K562 (cell line): ENCODE data around the gene FRMD4A. TPM values are rescaled to one million over a fixed set of nuclear protein-coding genes. Genes with fewer than 3 reads are reported as not detected.
A peak's percentile ranks its signal among the peaks of the same experiment; 100 is the strongest.

Experiments
- ATAC-seq: fragments of 200-7000 bp; cut with Tn5 transposase; 3 replicates; pipeline ENCODE4 v1.9.1; 2020; ENCODE audit warnings: moderate library complexity
- BruUV-seq: library from RNA; stranded (reverse); fragments of 400-500 nt; replicated peaks from 2 replicates; lab custom pipeline; 2021; lab: Mats Ljungman, UMichigan
- CTCF ChIA-PET: fragments of 300-600 bp; formaldehyde crosslinking; extraction: SDS; loops from one replicate; lab custom pipeline; 2021; ENCODE audit warnings: low intra/inter-chr PET ratio; lab: Yijun Ruan, JAX
- POLR2A ChIA-PET: fragments of 300-600, 350-650 bp; sonication (Branson Sonifier 250); formaldehyde crosslinking; extraction: SDS; loops from one replicate; lab custom pipeline; 2021; ENCODE audit warnings: antibody characterized with exemption, inconsistent platforms; lab: Yijun Ruan, JAX
- DNase-seq, 4 experiments: peaks; one replicate each; pipeline versions ENCODE4 v3.0.0 to v3.0.0-alpha.2; 2011 to 2018; ENCODE audit warnings: low spot score in 3 of 4, mixed read lengths in 3 of 4; ENCODE audit errors: extremely low read depth in 1 of 4
- FAIRE-seq: peaks from 2 replicates; lab custom pipeline; 2011; peaks lifted over from hg19 to GRCh38; lab: Jason Lieb, UNC
- H2AFZ ChIP-seq: 2 replicates; pipeline ENCODE4 v1.6.0; 2011; ENCODE audit warnings: low read depth, low read length, control low read depth, inconsistent platforms
- H3K27ac ChIP-seq: fragments of 200-600 bp; 3 replicates; pipeline ENCODE4 v1.8.0; 2011; ENCODE audit warnings: low read depth, mild to moderate bottlenecking, control low read depth, inconsistent platforms, low read length, moderate library complexity, mixed read lengths; ENCODE audit errors: extremely low read depth
- H3K27me3 ChIP-seq, 2 experiments: fragments of 300-600 bp in 1 of 2; 2 replicates in 1 of 2; 3 replicates in 1 of 2; pipeline versions ENCODE4 v1.6.0 to v1.8.0; 2011; ENCODE audit warnings: inconsistent platforms in 2 of 2, low read length in 2 of 2, mild to moderate bottlenecking in 1 of 2, mixed read lengths in 1 of 2, moderate library complexity in 1 of 2; ENCODE audit not compliant: control insufficient read depth in 2 of 2, insufficient read depth in 2 of 2
- H3K36me3 ChIP-seq: fragments of 300-600 bp; 3 replicates; pipeline ENCODE4 v1.8.0; 2011; ENCODE audit warnings: mild to moderate bottlenecking, low read length, inconsistent platforms; ENCODE audit not compliant: control insufficient read depth, insufficient read depth
- H3K4me1 ChIP-seq, 2 experiments: fragments of 200-600 bp in 1 of 2; replicated peaks in 1 of 2; 2 replicates in 1 of 2; 3 replicates in 1 of 2; pipeline versions ENCODE4 v1.5.1 to v1.8.0; 2011; ENCODE audit warnings: inconsistent platforms in 2 of 2, low read length in 2 of 2, mild to moderate bottlenecking in 1 of 2, mixed read lengths in 1 of 2, moderate library complexity in 1 of 2; ENCODE audit not compliant: control insufficient read depth in 2 of 2, insufficient read depth in 2 of 2
- H3K4me2 ChIP-seq: 2 replicates; pipeline ENCODE4 v1.6.1; 2011; ENCODE audit warnings: low read length, control low read depth, inconsistent platforms, mixed read lengths; ENCODE audit not compliant: insufficient read depth
- H3K4me3 ChIP-seq: fragments of 200-600 bp; sonication (generic), shearing (Covaris generic); 2 replicates; pipeline ENCODE4 v1.5.1; 2016; ENCODE audit warnings: control low read depth, inconsistent platforms
- H3K79me2 ChIP-seq: fragments of 200-600 bp; 3 replicates; pipeline ENCODE4 v1.8.0; 2011; ENCODE audit warnings: low read length, inconsistent platforms; ENCODE audit not compliant: control insufficient read depth, insufficient read depth
- H3K9ac ChIP-seq, 2 experiments: 2 replicates each; pipeline versions ENCODE4 v1.6.0 to v1.6.1; 2011; ENCODE audit warnings: low read depth in 2 of 2, low read length in 2 of 2, control low read depth in 1 of 2, inconsistent platforms in 1 of 2, mild to moderate bottlenecking in 1 of 2, mixed read lengths in 1 of 2; ENCODE audit not compliant: insufficient read depth in 1 of 2
- H3K9me1 ChIP-seq: one replicate; pipeline ENCODE4 v1.6.0; 2011; ENCODE audit warnings: inconsistent platforms, mild to moderate bottlenecking, low read length, moderate library complexity; ENCODE audit not compliant: control insufficient read depth, insufficient read depth
- H3K9me3 ChIP-seq: replicated peaks from 2 replicates; pipeline ENCODE4 v1.5.1; 2011; ENCODE audit warnings: low read depth, low read length, inconsistent platforms; ENCODE audit not compliant: control insufficient read depth, insufficient read depth
- H4K20me1 ChIP-seq: replicated peaks from 2 replicates; pipeline ENCODE4 v1.6.1; 2011; ENCODE audit warnings: low read length, inconsistent platforms, mixed read lengths; ENCODE audit not compliant: control insufficient read depth, insufficient read depth
- GATAD2B ChIP-seq: fragments of 450-650 bp; IDR thresholded peaks from 2 replicates; pipeline ENCODE4 v1.6.1; 2017; ENCODE audit warnings: mild to moderate bottlenecking, borderline replicate concordance
- KLF16 ChIP-seq: IDR thresholded peaks from 2 replicates; pipeline ENCODE4 v1.6.1; 2016; ENCODE audit warnings: antibody characterized with exemption
- MECOM ChIP-seq: fragments of 250-450 bp; sonication (Bioruptor Pico); IDR thresholded peaks from 2 replicates; pipeline ENCODE4 v1.8.0; 2022; ENCODE audit warnings: inconsistent platforms
- NELFE ChIP-seq: IDR thresholded peaks from 2 replicates; pipeline ENCODE4 v1.6.1; 2011; ENCODE audit warnings: mild to moderate bottlenecking; ENCODE audit not compliant: insufficient read depth, insufficient read length
- NFATC3 ChIP-seq: fragments of 450-650 bp; IDR thresholded peaks from 2 replicates; pipeline ENCODE4 v1.6.1; 2017; ENCODE audit warnings: mild to moderate bottlenecking
- NFIC ChIP-seq: fragments of 450-650 bp; IDR thresholded peaks from 2 replicates; pipeline ENCODE4 v1.6.1; 2017; ENCODE audit warnings: mild to moderate bottlenecking, inconsistent platforms
- RBM22 ChIP-seq: fragments of 200-400 bp; formaldehyde crosslinking; IDR thresholded peaks from 2 replicates; pipeline ENCODE4 v1.6.1; 2018; ENCODE audit warnings: low read length, low read depth; ENCODE audit not compliant: poor library complexity, severe bottlenecking
- SMAD3 ChIP-seq: fragments of 450-650 bp; formaldehyde crosslinking; conservative IDR thresholded peaks from 2 replicates; pipeline ENCODE4 v1.4.0; 2020; ENCODE audit warnings: mild to moderate bottlenecking
- ZNF165 ChIP-seq: fragments of 250-450 bp; sonication (Bioruptor Pico); IDR thresholded peaks from 2 replicates; pipeline ENCODE4 v1.4.0; 2020; ENCODE audit warnings: borderline replicate concordance
- ZNF224 ChIP-seq: sonication (generic); formaldehyde crosslinking; IDR thresholded peaks from 2 replicates; pipeline ENCODE4 v1.8.0; 2022; ENCODE audit warnings: mild to moderate bottlenecking, missing genetic modification reagents
- ZNF592 ChIP-seq: fragments of 450-650 bp; IDR thresholded peaks from 2 replicates; pipeline ENCODE4 v1.6.1; 2017; ENCODE audit warnings: antibody characterized with exemption, mild to moderate bottlenecking
- ZNF668 ChIP-seq: fragments of 250-450 bp; sonication (Bioruptor Pico); IDR thresholded peaks from 2 replicates; pipeline ENCODE4 v1.8.0; 2022; ENCODE audit warnings: mild to moderate bottlenecking, inconsistent platforms
- WGBS: fragments of 100-300 bp; shearing (Covaris generic); methylation state at CpG from one replicate; pipeline ENCODE4 v1.1.6; 2016; ENCODE audit warnings: low coverage, mixed read lengths; ENCODE audit not compliant: insufficient coverage; ENCODE audit errors: missing lambda C conversion rate; 5-methylcytosine and 5-hydroxymethylcytosine counted together
- in situ Hi-C: fragments of 300-500 bp; cut with MboI; formaldehyde crosslinking; loops from 4 replicates; pipeline ENCODE4 v1.15.0; 2018; ENCODE audit warnings: inconsistent platforms, mixed read lengths
- intact Hi-C: fragments of 100-400 bp; cut with micrococcal nuclease; formaldehyde crosslinking; loops from 2 replicates; pipeline ENCODE4 v1.14.2; 2022
- polyA plus RNA-seq, 8 experiments: library from polyadenylated mRNA; depleted of rRNA in 4 of 8; stranded (reverse) in 5 of 8; unstranded in 3 of 8; fragments of >200 nt; fragmentation: Nextera tagmentation in 2 of 8; fragmentation: Illumina TruSeq in 1 of 8; extraction: Ambion mirVana in 2 of 8; extraction: Trizol in 1 of 8; gene quantifications; 2 replicates each; pipeline versions ENCODE4 v1.2.1 to v1.2.3, GENCODE V29; 2011 to 2014; ENCODE audit warnings: inconsistent platforms in 1 of 8, missing spikeins in 1 of 8
- total RNA-seq, 7 experiments: library from RNA; depleted of rRNA in 6 of 7; stranded (reverse); fragments of >200 nt in 6 of 7; fragmentation: Illumina TruSeq in 2 of 7; extraction: Trizol in 2 of 7; gene quantifications; 2 replicates each; pipeline versions ENCODE4 v1.2.1 to v1.2.3, GENCODE V29; 2011 to 2021; ENCODE audit warnings: low replicate concordance in 1 of 7

FRMD4A gene
- total and polyA plus RNA-seq, 9 of the 15 experiments (the other 6 are each of a cell fraction or from before 2014, with no cell fraction given) = 0.80 to 5.2 (median 3.0) TPM

- Histone ChIP-seq H3K4me3 (no peak overlapping the region), H3K4me1 (no peaks in the 10 kb centered on the region), H2AFZ (no peak overlapping the region), H3K9ac (no peak overlapping the region)
- in situ Hi-C loops = no loop called here
- no peak for DNase-seq
- BruUV-seq = no TSS peak
- TF ChIP-seq SMAD3 = no peak
- TF ChIP-seq NFIC = 0 out of 2 replicates have a peak, but pooled peaks have one; percentile 14
- no peak for TF ChIP-seq RBM22
- TF ChIP-seq, all 486 proteins: peak for 1
- ATAC-seq (no peak), FAIRE-seq (no peak)
- no peaks in the 10 kb centered on the region for H3K36me3 ChIP-seq
- no peak overlapping the region for H3K4me2 ChIP-seq
- no peaks in the 10 kb centered on the region for H3K79me2 ChIP-seq
- intact Hi-C loops = no loop called here
- no peaks in the 10 kb centered on the region for H3K9me1 ChIP-seq
- H3K9me3 ChIP-seq = no peaks in the 10 kb centered on the region
- no peak overlapping the region for H3K27ac ChIP-seq
- ChIA-PET POLR2A (interaction anchor here (0.6 kb wide), 1 partner anchor 223 kb away, joined by 3 read pairs; no protein-coding TSS in a partner anchor), CTCF (no interaction called here)
- WGBS = 0% methylated on average over 16 of the region's 16 CpGs
- peaks cover 6 to 23% of the 10 kb centered on the region in 2 experiments; a peak in 4 of 5 replicates for H3K27me3 ChIP-seq
- H4K20me1 ChIP-seq = no peaks in the 10 kb centered on the region; the same call in 1 of the 2 replicates
These were observed 496.0 kb downstream of the FRMD4A start for GRCh38 chr10:13834581-13835286.

DNA sequence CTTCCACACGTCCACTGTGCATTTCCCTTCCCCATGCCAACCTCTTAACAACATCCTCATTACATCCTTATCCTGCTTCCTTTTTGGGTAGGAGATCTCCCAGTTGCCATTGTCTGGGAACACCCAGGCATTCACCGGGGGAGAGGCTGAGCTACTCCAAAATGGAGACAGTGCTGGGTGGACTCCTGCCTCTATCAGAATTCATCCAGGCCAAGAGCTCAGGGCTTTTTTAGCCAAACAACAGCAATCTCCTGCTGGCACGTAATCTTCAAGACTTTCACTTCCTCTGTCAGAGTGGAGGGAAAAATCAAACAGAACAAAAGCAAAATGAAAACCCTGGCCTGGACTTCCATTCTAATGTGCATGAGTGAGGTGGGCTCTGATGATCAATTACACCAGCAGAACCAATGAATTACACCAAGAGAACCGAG, 499.0 kb downstream of the FRMD4A start:
- no peak for ATAC-seq
- no peak for TF ChIP-seq MECOM (CRISPR knock-in tag)
- TF ChIP-seq NELFE = no peak
- no peak for TF ChIP-seq ZNF668 (CRISPR knock-in tag)
- TF ChIP-seq ZNF165 (CRISPR knock-in tag) = no peak
- no peak for TF ChIP-seq ZNF592
- TF ChIP-seq ZNF224 (CRISPR knock-in tag) = no peak
- no peak for TF ChIP-seq NFATC3
- no peak for TF ChIP-seq GATAD2B
- TF ChIP-seq KLF16 = no peak

More for the DNA sequence above, 499.0 kb downstream of the FRMD4A start:
- no peak overlapping the region for H2AFZ ChIP-seq
- H3K9me3 ChIP-seq = no peaks in the 10 kb centered on the region
- no peak overlapping the region for H3K4me2 ChIP-seq
- ChIA-PET CTCF (no interaction called here), POLR2A (interaction anchor here (0.7 kb wide), 1 partner anchor 869 kb away, joined by 3 read pairs; no protein-coding TSS in a partner anchor)
- intact Hi-C loops (no loop called here), in situ Hi-C loops (no loop called here)
- H3K27ac ChIP-seq = no peak overlapping the region
- H3K36me3 ChIP-seq = no peaks in the 10 kb centered on the region
- H3K79me2 ChIP-seq = no peaks in the 10 kb centered on the region
- H3K4me3 ChIP-seq = no peak overlapping the region
- no peaks in the 10 kb centered on the region; the same call in 1 of the 2 replicates for H4K20me1 ChIP-seq
- DNase-seq (no peak), FAIRE-seq (no peak)
- no peaks in the 10 kb centered on the region for H3K9me1 ChIP-seq
- no peaks in the 10 kb centered on the region; a peak in 1 of 5 replicates for H3K4me1 ChIP-seq
- 0% methylated on average over 4 of the region's 4 CpGs for WGBS
- H3K27me3 ChIP-seq = peaks cover 13 to 35% of the 10 kb centered on the region in 2 experiments; a peak in 4 of 5 replicates
- H3K9ac ChIP-seq = no peak overlapping the region
- BruUV-seq = no TSS peak
